ENCODE data around the gene MRPS6.

DNA sequence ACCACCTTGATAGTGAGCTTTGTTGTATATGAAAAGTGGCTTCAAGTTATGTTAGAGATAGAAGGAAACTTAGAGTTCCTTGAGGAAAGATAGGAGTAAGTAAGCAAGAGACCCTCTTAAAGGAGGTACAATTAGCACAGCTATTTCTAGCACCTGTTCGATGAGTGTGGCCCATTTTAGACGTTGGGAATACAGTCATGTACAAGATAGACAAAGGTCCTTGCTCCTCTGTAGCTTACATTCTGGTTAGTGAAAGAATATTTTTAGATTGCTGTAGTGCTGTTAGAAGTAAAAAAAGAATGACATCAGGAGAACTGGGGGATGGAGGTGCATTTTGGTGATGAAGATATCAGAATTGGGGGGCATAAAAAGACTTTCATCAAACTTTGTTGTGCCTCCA, 47.5 kb downstream of the MRPS6 start:
- TF ChIP-seq, protein P1, sequence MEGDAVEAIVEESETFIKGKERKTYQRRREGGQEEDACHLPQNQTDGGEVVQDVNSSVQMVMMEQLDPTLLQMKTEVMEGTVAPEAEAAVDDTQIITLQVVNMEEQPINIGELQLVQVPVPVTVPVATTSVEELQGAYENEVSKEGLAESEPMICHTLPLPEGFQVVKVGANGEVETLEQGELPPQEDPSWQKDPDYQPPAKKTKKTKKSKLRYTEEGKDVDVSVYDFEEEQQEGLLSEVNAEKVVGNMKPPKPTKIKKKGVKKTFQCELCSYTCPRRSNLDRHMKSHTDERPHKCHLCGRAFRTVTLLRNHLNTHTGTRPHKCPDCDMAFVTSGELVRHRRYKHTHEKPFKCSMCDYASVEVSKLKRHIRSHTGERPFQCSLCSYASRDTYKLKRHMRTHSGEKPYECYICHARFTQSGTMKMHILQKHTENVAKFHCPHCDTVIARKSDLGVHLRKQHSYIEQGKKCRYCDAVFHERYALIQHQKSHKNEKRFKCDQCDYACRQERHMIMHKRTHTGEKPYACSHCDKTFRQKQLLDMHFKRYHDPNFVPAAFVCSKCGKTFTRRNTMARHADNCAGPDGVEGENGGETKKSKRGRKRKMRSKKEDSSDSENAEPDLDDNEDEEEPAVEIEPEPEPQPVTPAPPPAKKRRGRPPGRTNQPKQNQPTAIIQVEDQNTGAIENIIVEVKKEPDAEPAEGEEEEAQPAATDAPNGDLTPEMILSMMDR (IDR thresholded peaks at IDR 0.05), result no peak
- no peak for TF ChIP-seq ZFX (IDR thresholded peaks at IDR 0.05; ENCODE audit: borderline replicate concordance)

Measured in 22Rv1 (cell line).